Keratinocyte (primary cell): Measurements from ENCODE around the gene BEAN1.
"Not testable (repeated sequence)": the region's sequence is repeated elsewhere in the genome, so short reads cannot be mapped to it uniquely, and the experiment has no call there.

Experiments used
- EZH2 ChIP-seq: IDR thresholded peaks from one replicate; pipeline ENCODE4 v1.6.1; 2012; ENCODE audit warnings: inconsistent platforms, mild to moderate bottlenecking, low read length, moderate library complexity
- TF ChIP-seq, protein P1 (sequence below), 3 experiments: IDR thresholded peaks in 1 of 3; conservative IDR thresholded peaks in 1 of 3; optimal IDR thresholded peaks in 1 of 3; 2 replicates in 2 of 3; 3 replicates in 1 of 3; pipeline versions ENCODE3 to v1.5.1; 2011; ENCODE audit warnings: low read length in 3 of 3, mild to moderate bottlenecking in 3 of 3, moderate library complexity in 2 of 3, control low read depth in 1 of 3, inconsistent platforms in 1 of 3; ENCODE audit not compliant: insufficient read depth in 2 of 3; ENCODE audit errors: extremely low read depth in 1 of 3

GRCh38 chr16:66514391-66514790 lies 87.3 kb downstream of the BEAN1 start:
- TF ChIP-seq, protein P1, sequence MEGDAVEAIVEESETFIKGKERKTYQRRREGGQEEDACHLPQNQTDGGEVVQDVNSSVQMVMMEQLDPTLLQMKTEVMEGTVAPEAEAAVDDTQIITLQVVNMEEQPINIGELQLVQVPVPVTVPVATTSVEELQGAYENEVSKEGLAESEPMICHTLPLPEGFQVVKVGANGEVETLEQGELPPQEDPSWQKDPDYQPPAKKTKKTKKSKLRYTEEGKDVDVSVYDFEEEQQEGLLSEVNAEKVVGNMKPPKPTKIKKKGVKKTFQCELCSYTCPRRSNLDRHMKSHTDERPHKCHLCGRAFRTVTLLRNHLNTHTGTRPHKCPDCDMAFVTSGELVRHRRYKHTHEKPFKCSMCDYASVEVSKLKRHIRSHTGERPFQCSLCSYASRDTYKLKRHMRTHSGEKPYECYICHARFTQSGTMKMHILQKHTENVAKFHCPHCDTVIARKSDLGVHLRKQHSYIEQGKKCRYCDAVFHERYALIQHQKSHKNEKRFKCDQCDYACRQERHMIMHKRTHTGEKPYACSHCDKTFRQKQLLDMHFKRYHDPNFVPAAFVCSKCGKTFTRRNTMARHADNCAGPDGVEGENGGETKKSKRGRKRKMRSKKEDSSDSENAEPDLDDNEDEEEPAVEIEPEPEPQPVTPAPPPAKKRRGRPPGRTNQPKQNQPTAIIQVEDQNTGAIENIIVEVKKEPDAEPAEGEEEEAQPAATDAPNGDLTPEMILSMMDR (optimal IDR thresholded peaks at IDR 0.05 in 1 of 3, IDR thresholded peaks at IDR 0.05 in 1 of 3, conservative IDR thresholded peaks at IDR 0.05 in 1 of 3; ENCODE audit: extremely low read depth in 1 of 3, insufficient read depth in 2 of 3, low read length in 3 of 3), result not testable (repeated sequence)
- TF ChIP-seq EZH2, result not testable (repeated sequence)
